Measurements from ENCODE around the gene CD40.
"Not testable (repeated sequence)": the region's sequence is repeated elsewhere in the genome, so short reads cannot be mapped to it uniquely, and the experiment has no call there.

Gene CD40

GRCh38 chr20:46099491-46100287, 18.4 kb upstream of the CD40 start:
- peak in 1 of 2 donors; percentile 56 for DNase-seq

GRCh38 chr20:46100444-46100843, 17.7 kb upstream of the CD40 start:
- not testable (repeated sequence) for DNase-seq

GRCh38 chr20:46100988-46101387, 17.1 kb upstream of the CD40 start:
- no peak for DNase-seq

- no peak for DNase-seq
These were observed 16.2 kb upstream of the CD40 start for GRCh38 chr20:46101957-46102356.

GRCh38 chr20:46102940-46103339, 15.2 kb upstream of the CD40 start:
- no peak for DNase-seq

- no peak for DNase-seq
These were observed 13.9 kb upstream of the CD40 start for GRCh38 chr20:46104262-46104661.

GRCh38 chr20:46107061-46107460, 11.1 kb upstream of the CD40 start:
- DNase-seq, result no peak

- DNase-seq, result peak in 1 of 2 donors; percentile 41
These were observed 9.7 kb upstream of the CD40 start for GRCh38 chr20:46108435-46108841.

GRCh38 chr20:46108976-46109375, 9.1 kb upstream of the CD40 start:
- DNase-seq, result no peak

GRCh38 chr20:46111028-46111835, 6.9 kb upstream of the CD40 start:
- DNase-seq, result peak; percentile 29 to 67

- no peak for DNase-seq
These were observed 6.3 kb upstream of the CD40 start for GRCh38 chr20:46111836-46112212.

GRCh38 chr20:46112430-46113112, 5.5 kb upstream of the CD40 start:
- DNase-seq, result no peak

- DNase-seq, result no peak
These were observed 5.0 kb upstream of the CD40 start for GRCh38 chr20:46113113-46113470.

GRCh38 chr20:46114449-46114848, 3.7 kb upstream of the CD40 start:
- no peak for DNase-seq

GRCh38 chr20:46118481-46119020, 437 bp downstream of the CD40 start:
- peak in 1 of 2 donors; percentile 38 for DNase-seq

- DNase-seq, result peak in 1 of 2 donors; percentile 46
These were observed 973 bp downstream of the CD40 start for GRCh38 chr20:46119028-46119546.

- no peak for DNase-seq
These were observed 1.4 kb downstream of the CD40 start for GRCh38 chr20:46119547-46119946.

- no peak for DNase-seq
These were observed 2.0 kb downstream of the CD40 start for GRCh38 chr20:46120136-46120535.

- DNase-seq, result no peak
These were observed 3.2 kb downstream of the CD40 start for GRCh38 chr20:46121184-46121930.

- no peak for DNase-seq
These were observed 4.0 kb downstream of the CD40 start for GRCh38 chr20:46122071-46122470.

GRCh38 chr20:46122516-46123481, 4.7 kb downstream of the CD40 start:
- DNase-seq, result no peak
